CD14-positive monocyte (primary cell): ENCODE data around the gene KHK. TPM values are rescaled to one million over a fixed set of nuclear protein-coding genes. Genes with fewer than 3 reads are reported as not detected.
A peak's percentile ranks its signal among the peaks of the same experiment; 100 is the strongest.

ENCODE experiments used
- DNase-seq, 3 donors: peaks; one replicate each; pipeline ENCODE4 v3.0.0-alpha.2; 2011 to 2022
- H2AFZ ChIP-seq: 2 replicates; pipeline ENCODE4 v1.6.0; 2012; ENCODE audit warnings: mild to moderate bottlenecking, low read depth, low read length, inconsistent platforms; ENCODE audit not compliant: insufficient read depth, poor library complexity, severe bottlenecking
- H3K27ac ChIP-seq, 2 donors: 1 replicate in 1 of 2; 2 replicates in 1 of 2; pipeline ENCODE4 v1.5.1; 2012 to 2013; ENCODE audit warnings: low read length in 2 of 2, control low read depth in 1 of 2, inconsistent platforms in 1 of 2, low read depth in 1 of 2, mild to moderate bottlenecking in 1 of 2
- H3K27me3 ChIP-seq, 2 donors: one replicate each; pipeline versions ENCODE4 v1.6.0 to v1.6.1; 2011 to 2013; ENCODE audit warnings: low read length in 2 of 2; ENCODE audit not compliant: control insufficient read depth in 2 of 2, insufficient read depth in 2 of 2
- H3K36me3 ChIP-seq, 2 donors: replicated peaks in 1 of 2; 1 replicate in 1 of 2; 2 replicates in 1 of 2; pipeline versions ENCODE4 v1.5.1 to v1.6.1; 2012 to 2013; ENCODE audit warnings: low read length in 2 of 2, control low read depth in 1 of 2, inconsistent platforms in 1 of 2, mild to moderate bottlenecking in 1 of 2; ENCODE audit not compliant: insufficient read depth in 2 of 2, control insufficient read depth in 1 of 2
- H3K4me1 ChIP-seq, 2 donors: 1 replicate in 1 of 2; 2 replicates in 1 of 2; pipeline versions ENCODE4 v1.5.1 to v1.6.1; 2012 to 2013; ENCODE audit warnings: low read length in 2 of 2, control low read depth in 1 of 2, inconsistent platforms in 1 of 2, mild to moderate bottlenecking in 1 of 2, moderate library complexity in 1 of 2; ENCODE audit not compliant: insufficient read depth in 2 of 2, control insufficient read depth in 1 of 2
- H3K4me2 ChIP-seq: replicated peaks from 2 replicates; pipeline ENCODE3; 2012; ENCODE audit warnings: low read length, moderate library complexity, mild to moderate bottlenecking; ENCODE audit not compliant: poor library complexity, severe bottlenecking; ENCODE audit errors: extremely low read depth
- H3K4me3 ChIP-seq, 3 experiments: fragments of 200-600 bp in 1 of 3; sonication (generic) in 1 of 3; replicated peaks in 1 of 3; 1 replicate in 2 of 3; 2 replicates in 1 of 3; pipeline ENCODE4 v1.5.1; 2011 to 2013; ENCODE audit warnings: low read length in 3 of 3, mild to moderate bottlenecking in 3 of 3, control low read depth in 2 of 3, low read depth in 2 of 3, inconsistent platforms in 1 of 3, moderate library complexity in 1 of 3
- H3K79me2 ChIP-seq: 2 replicates; pipeline ENCODE4 v1.6.0; 2012; ENCODE audit warnings: mild to moderate bottlenecking, control low read depth, inconsistent platforms, low read length, moderate library complexity; ENCODE audit not compliant: insufficient read depth
- H3K9ac ChIP-seq: 2 replicates; pipeline ENCODE4 v1.6.0; 2017; ENCODE audit warnings: low read length, mild to moderate bottlenecking; ENCODE audit not compliant: insufficient read depth, poor library complexity, severe bottlenecking
- H3K9me3 ChIP-seq, 2 donors: replicated peaks in 1 of 2; 1 replicate in 1 of 2; 2 replicates in 1 of 2; pipeline versions ENCODE4 v1.5.1 to v1.6.1; 2012 to 2013; ENCODE audit warnings: low read length in 2 of 2, control low read depth in 1 of 2; ENCODE audit not compliant: control insufficient read depth in 1 of 2, insufficient read depth in 1 of 2
- H4K20me1 ChIP-seq: 2 replicates; pipeline ENCODE4 v1.6.0; 2012; ENCODE audit warnings: mild to moderate bottlenecking, low read length, control low read depth, moderate library complexity; ENCODE audit not compliant: insufficient read depth
- H3K27ac Mint-ChIP-seq, 7 donors: one replicate each; pipeline ENCODE4 v1.8.0; 2020; ENCODE audit warnings: mild to moderate bottlenecking in 7 of 7, mixed read lengths in 7 of 7, moderate library complexity in 6 of 7, inconsistent platforms in 2 of 7
- H3K27me3 Mint-ChIP-seq, 3 donors: one replicate each; pipeline ENCODE4 v1.8.0; 2021 to 2022; ENCODE audit warnings: low read depth in 3 of 3, mild to moderate bottlenecking in 3 of 3, mixed read lengths in 3 of 3, moderate library complexity in 3 of 3, inconsistent platforms in 1 of 3
- H3K36me3 Mint-ChIP-seq, 2 donors: one replicate each; pipeline ENCODE4 v1.8.0; 2020; ENCODE audit warnings: mixed read lengths in 2 of 2, inconsistent platforms in 1 of 2, mild to moderate bottlenecking in 1 of 2
- H3K4me1 Mint-ChIP-seq: one replicate; pipeline ENCODE4 v1.8.0; 2020; ENCODE audit warnings: mild to moderate bottlenecking, mixed read lengths
- H3K4me3 Mint-ChIP-seq, 2 donors: one replicate each; pipeline ENCODE4 v1.8.0; 2020; ENCODE audit warnings: mild to moderate bottlenecking in 2 of 2, mixed read lengths in 2 of 2, moderate library complexity in 1 of 2
- H3K9me3 Mint-ChIP-seq, 7 donors: one replicate each; pipeline ENCODE4 v1.8.0; 2020 to 2022; ENCODE audit warnings: mixed read lengths in 7 of 7, mild to moderate bottlenecking in 6 of 7, moderate library complexity in 6 of 7, inconsistent platforms in 2 of 7
- WGBS: methylation state at CpG from one replicate; pipeline ENCODE4 v1.1.5; 2013; ENCODE audit warnings: missing lambda C conversion rate; ENCODE audit not compliant: insufficient coverage; 5-methylcytosine and 5-hydroxymethylcytosine counted together
- intact Hi-C, 2 donors: fragments of 100-400 bp; cut with micrococcal nuclease; formaldehyde crosslinking; loops; one replicate each; pipeline versions ENCODE4 v1.15.0 to v1.15.1; 2023
- polyA plus RNA-seq, 3 donors: library from polyadenylated mRNA; depleted of rRNA in 1 of 3; unstranded in 2 of 3; stranded (reverse) in 1 of 3; fragments of 300-500 nt in 2 of 3; fragments of >200 nt in 1 of 3; fragmentation: Illumina TruSeq in 2 of 3; gene quantifications; 1 replicate in 2 of 3; 2 replicates in 1 of 3; pipeline ENCODE4 v1.2.3, GENCODE V29; 2012 to 2021
- TF ChIP-seq, protein P1 (sequence below): fragments of 200-600 bp; IDR thresholded peaks from one replicate; pipeline ENCODE4 v1.8.0; 2022; ENCODE audit warnings: antibody characterized with exemption, mild to moderate bottlenecking

KHK gene
- polyA plus RNA-seq, 3 donors = 3.4 to 7.3 (median 6.6) TPM

DNA sequence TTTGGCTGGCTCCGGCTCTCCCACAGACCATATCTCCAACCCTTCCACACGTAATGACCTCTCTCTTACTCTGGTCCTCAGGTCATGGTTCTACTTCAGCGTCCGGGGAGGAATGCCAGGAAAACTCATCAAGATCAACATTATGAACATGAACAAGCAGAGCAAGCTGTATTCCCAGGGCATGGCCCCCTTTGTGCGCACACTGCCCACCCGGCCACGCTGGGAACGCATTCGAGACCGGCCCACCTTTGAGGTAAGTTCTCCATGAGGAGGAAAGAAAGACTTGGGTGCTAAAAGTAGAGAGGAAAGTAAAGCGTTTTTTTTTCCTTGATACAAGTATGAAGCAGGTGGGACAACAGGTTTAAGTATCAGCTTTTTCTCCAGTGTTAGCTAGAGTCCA, 33.3 kb upstream of the KHK start:
- H3K36me3 ChIP-seq = peaks cover 10 to 38% of the 10 kb centered on the region in 2 donors
- H3K79me2 ChIP-seq = no peaks in the 10 kb centered on the region
- 99% methylated on average over 11 of the region's 11 CpGs for WGBS
- H3K9me3 ChIP-seq = no peaks in the 10 kb centered on the region
- H3K27me3 ChIP-seq = peaks cover 0 to 6% of the 10 kb centered on the region in 2 donors
- DNase-seq = no peak
- Mint-ChIP-seq H3K4me3 (no peak overlapping the region), H3K36me3 (peaks cover 15 to 28% of the 10 kb centered on the region in 2 donors), H3K4me1 (peaks cover 19% of the 10 kb centered on the region), H3K27me3 (peaks cover 5 to 15% (median 12%) of the 10 kb centered on the region in 3 donors), H3K27ac (no peak overlapping the region), H3K9me3 (no peaks in the 10 kb centered on the region)
- H3K9ac ChIP-seq = no peak overlapping the region
- H3K4me3 ChIP-seq = no peak overlapping the region
- no peaks in the 10 kb centered on the region for H4K20me1 ChIP-seq
- intact Hi-C loops = loop anchor here (5.0 kb wide), 1 partner anchor 34 kb away; the partner anchor contains the start of gene KHK (in 2 of the 2)
- H2AFZ ChIP-seq = no peak overlapping the region
- TF ChIP-seq, protein P1, sequence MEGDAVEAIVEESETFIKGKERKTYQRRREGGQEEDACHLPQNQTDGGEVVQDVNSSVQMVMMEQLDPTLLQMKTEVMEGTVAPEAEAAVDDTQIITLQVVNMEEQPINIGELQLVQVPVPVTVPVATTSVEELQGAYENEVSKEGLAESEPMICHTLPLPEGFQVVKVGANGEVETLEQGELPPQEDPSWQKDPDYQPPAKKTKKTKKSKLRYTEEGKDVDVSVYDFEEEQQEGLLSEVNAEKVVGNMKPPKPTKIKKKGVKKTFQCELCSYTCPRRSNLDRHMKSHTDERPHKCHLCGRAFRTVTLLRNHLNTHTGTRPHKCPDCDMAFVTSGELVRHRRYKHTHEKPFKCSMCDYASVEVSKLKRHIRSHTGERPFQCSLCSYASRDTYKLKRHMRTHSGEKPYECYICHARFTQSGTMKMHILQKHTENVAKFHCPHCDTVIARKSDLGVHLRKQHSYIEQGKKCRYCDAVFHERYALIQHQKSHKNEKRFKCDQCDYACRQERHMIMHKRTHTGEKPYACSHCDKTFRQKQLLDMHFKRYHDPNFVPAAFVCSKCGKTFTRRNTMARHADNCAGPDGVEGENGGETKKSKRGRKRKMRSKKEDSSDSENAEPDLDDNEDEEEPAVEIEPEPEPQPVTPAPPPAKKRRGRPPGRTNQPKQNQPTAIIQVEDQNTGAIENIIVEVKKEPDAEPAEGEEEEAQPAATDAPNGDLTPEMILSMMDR = no peak
- peaks cover 19 to 30% of the 10 kb centered on the region in 2 donors for H3K4me1 ChIP-seq
- H3K4me2 ChIP-seq = no peak overlapping the region
- no peak overlapping the region for H3K27ac ChIP-seq

DNA sequence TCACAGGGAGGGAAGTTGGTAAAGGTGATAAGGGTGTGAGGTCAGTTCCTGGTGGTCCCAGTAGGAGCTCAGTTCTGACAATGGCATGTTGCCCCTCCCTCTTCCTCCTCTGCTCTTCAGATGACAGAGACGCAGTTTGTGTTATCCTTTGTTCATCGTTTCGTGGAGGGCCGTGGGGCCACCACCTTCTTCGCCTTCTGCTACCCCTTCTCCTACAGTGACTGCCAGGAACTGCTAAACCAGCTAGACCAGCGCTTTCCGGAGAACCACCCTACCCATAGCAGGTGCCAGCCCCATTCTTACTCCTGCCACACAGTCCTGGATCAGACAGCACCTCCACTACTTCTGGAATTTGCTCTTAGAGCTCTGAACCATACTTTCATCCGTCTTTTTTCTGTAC, 32.8 kb upstream of the KHK start:
- no peak overlapping the region for H3K4me3 Mint-ChIP-seq
- H3K4me1 ChIP-seq = peaks cover 19 to 30% of the 10 kb centered on the region in 2 donors
- H3K36me3 Mint-ChIP-seq = peaks cover 20 to 29% of the 10 kb centered on the region in 2 donors
- TF ChIP-seq, protein P1 = no peak
- H3K27me3 ChIP-seq = peaks cover 0 to 6% of the 10 kb centered on the region in 2 donors
- no peaks in the 10 kb centered on the region for H4K20me1 ChIP-seq
- no peaks in the 10 kb centered on the region for H3K79me2 ChIP-seq
- H3K36me3 ChIP-seq = peaks cover 10 to 42% of the 10 kb centered on the region in 2 donors
- no peaks in the 10 kb centered on the region for H3K9me3 Mint-ChIP-seq
- H3K9me3 ChIP-seq = no peaks in the 10 kb centered on the region
- WGBS = 94% methylated on average over 8 of the region's 8 CpGs
- peaks cover 19% of the 10 kb centered on the region for H3K4me1 Mint-ChIP-seq
- intact Hi-C loops = loop anchor here (5.0 kb wide), 1 partner anchor 34 kb away; the partner anchor contains the start of gene KHK (in 2 of the 2)
- H3K27ac ChIP-seq = no peak overlapping the region
- H3K27ac Mint-ChIP-seq = peak overlapping the region in 3 of 7 donors; percentile 12 to 79 (median 65)
- no peak overlapping the region for H3K4me3 ChIP-seq
- no peak for DNase-seq
- H3K9ac ChIP-seq = no peak overlapping the region
- peaks cover 5 to 15% (median 12%) of the 10 kb centered on the region in 3 donors for H3K27me3 Mint-ChIP-seq
- no peak overlapping the region for H2AFZ ChIP-seq
- H3K4me2 ChIP-seq = no peak overlapping the region
